Raji (cell line): ENCODE results near the gene TBC1D10A.

Experiments used
- POLR2A ChIP-seq: IDR thresholded peaks from 2 replicates; pipeline ENCODE4 v1.6.1; 2011; ENCODE audit warnings: low read depth, low read length, control low read depth; ENCODE audit not compliant: insufficient read depth

TBC1D10A gene

DNA sequence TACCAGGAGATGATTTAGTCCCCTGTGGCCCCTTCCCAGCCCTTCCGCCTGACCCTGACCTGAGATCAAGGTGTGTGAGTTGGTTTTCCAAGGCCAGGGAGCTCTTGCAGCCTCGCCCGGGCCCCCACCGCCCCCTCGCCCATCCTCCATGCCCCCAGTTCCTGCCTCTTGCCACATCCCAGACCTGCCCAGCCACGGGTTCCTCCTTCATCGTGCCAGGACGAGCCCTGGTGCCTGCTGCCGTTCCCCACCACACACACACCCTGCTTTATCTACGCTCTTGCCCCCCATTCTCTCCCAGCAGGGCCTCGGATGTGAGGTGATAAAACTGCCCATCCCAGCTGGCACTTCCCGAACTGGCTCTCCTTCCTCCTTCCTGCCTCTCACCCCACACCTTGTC is 78.8 kb downstream of the TBC1D10A start:
- TF ChIP-seq POLR2A: no peak

DNA sequence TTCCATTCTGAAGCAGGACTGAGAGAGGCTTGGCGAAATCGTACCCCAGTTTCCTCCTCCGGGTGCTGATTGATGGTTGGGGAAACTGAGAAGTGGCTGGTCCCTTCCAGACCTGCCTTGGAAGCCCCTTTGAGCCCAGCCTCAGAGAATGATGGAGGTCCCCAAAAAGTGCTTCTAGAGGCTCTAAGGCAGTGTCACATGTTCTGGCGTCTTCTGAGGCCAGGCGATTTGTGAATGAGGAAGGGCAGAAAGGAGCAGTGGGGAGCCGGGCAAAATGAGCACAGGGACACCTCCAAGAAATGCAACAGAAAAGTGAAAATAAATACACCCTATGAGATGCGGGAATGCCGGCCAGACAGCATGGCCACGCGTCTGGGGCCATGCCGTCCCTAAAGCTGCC is 79.2 kb downstream of the TBC1D10A start:
- TF ChIP-seq POLR2A: no peak

DNA sequence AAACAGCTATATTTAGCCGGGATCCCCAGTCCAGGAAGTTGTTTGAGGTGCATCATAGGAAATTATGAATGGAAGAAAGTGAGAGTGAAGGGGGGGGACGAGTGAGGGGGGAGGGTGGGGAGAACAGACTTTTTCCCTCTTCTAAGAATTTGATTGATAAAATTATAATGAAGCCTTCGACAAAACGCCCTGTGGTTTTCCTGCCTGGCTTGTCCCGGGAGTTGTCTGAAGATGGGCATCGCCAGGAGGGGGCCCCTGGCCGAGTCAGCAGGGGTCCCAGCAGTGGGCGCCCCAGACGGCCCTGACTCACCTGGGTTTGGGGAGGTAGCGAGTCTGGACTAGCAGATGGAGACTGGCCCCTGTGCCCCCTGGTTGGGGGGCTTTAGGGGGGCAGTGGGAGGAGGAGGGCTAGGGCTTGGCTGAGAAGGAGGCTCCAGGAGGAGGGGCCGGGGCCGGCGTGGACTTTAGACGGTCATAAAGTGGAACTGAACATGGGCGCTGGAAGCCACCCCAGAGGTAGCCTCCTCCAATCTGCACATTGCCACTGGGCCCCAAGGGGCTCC is 79.8 kb downstream of the TBC1D10A start:
- TF ChIP-seq POLR2A: no peak

DNA sequence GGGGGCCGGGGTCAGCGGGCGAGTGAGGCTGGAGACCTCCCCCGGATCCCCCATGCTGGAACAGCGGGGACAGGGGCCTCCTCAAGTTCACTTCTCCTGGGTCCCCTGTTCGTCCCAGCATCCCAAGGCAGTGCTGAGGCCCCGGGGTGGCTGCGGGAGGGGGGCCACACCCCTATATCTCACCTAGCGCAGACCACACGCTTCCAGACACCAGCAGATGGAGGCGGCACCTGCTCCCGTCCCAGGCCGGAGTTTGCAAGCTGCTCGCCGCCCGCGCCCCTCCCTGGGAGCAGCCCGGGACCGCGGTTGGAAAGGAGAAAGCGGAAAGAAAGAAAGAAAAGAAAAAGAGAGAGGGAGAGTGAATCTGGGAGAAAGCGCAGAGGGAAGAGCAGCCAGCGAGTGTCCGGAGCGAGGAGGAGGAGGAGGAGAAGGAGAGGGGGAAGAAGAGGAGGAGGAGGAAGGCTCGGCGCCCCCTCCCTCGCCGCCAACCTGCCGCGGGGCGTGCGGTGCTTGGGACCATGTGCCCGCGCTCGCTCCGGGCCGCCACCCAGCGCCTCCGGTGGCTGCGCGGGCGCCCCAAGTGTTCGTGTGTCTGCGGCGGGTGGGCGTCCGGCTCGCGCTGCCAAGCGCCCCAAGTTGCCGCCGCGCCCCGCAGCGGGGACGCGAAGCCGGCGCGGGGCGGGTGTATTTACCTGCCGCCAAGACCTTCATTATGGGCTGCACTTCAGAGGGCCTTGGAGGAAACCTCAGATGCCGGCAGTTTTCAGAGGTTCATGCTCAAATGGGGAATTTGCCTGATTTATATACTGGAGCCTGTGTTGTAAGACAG is 80.5 kb downstream of the TBC1D10A start, which contains the start of gene LIF:
TSS of gene LIF (minus strand) at position 775 of the 829 bp plus-strand sequence. CDS start at position 711, 64 bp downstream.
- TF ChIP-seq POLR2A: no peak

DNA sequence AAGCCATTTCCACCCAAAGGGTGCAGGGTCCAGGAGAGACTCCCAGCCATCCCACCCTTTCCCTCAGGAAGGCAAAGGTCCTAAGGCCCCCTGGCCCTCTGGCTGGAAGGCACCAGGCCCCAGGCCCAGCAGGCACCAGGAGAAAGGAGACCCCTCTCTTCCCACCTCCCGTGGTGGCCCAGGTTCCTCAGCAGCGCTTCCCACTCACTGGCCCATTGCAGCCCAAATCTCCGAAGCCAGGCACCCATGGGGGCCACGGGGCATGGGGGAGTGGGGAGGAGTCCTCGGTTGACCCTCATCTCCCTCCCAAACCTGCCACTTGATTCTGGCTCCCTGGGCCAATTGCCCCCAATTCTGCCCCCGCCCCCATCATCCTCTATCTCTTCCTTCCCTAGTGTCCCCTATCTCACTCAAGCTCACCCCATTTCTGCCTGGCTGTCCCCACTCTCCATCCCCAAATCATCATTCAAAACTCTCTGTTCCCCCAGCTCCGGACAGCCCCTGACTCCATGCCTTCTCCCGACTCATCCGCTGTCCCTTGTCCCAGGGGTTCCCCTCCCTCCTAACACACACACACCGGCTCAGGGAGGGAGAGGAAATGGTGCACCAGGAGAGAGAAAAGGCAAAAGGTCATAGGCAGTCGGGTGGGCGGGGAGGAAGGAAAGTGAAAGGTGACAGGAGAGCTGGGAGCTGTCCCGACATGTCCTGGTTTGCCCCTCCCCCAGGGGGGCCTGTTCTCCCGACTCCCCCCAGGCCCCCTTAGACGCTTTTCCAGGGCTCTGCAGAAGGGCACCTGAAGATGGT is 81.4 kb downstream of the TBC1D10A start:
- no peak for TF ChIP-seq POLR2A

DNA sequence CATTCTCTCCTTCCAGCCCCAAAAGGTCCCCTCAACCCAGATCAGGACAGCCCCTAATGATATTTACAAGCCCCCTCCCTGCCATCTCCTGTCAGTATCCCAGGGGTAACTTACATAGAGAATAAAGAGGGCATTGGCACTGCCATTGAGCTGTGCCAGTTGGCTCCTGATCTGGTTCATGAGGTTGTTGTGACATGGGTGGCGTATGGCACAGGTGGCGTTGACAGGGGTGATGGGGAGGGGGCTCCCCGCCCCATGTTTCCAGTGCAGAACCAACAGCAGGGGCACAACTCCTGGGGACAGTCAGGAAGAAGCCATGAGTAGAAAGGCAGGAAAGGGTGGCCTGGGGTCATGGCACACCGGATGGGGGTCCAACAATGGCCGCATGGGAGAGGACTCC is 82.1 kb downstream of the TBC1D10A start:
- no peak for TF ChIP-seq POLR2A

DNA sequence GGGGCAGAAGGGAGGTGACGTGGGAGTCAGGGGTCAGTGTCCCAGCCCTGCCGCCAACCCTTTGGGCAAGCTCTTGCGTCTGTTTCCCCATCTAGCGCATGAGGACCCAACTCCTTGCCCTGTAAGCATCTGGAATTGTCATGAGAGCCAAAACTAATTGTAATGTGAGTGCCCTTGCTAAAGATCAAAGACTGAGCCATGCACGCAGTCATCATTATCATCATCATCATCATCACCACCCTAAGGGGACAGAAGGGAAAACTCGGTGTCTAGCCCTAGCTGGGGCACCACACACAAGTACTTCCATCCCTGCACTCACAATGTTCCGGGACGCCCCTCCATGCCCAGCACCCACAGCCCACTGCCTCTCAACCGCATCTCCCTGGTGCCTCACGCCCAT is 82.7 kb downstream of the TBC1D10A start:
- no peak for TF ChIP-seq POLR2A

DNA sequence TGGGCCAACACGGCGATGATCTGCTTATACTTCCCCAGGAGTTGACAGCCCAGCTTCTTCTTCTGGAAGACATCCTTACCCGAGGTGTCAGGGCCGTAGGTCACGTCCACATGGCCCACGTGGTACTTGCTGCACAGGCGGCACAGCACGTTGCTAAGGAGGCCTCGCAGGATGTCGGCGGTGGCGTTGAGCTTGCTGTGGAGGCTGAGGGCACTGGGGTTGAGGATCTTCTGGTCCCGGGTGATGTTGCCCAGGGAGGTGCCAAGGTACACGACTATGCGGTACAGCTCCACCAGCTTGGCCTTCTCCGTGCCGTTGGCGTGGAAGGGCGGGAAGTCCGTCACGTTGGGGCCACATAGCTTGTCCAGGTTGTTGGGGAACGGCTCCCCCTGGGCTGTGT is 83.1 kb downstream of the TBC1D10A start:
- no peak for TF ChIP-seq POLR2A
